Left colon (tissue), 2 donors: ENCODE data around the gene TRIM64C. TPM values are rescaled to one million over a fixed set of nuclear protein-coding genes. Genes with fewer than 3 reads are reported as not detected.
"Not testable (repeated sequence)": the region's sequence is repeated elsewhere in the genome, so short reads cannot be mapped to it uniquely, and the experiment has no call there.

ENCODE experiments used
- ATAC-seq: fragments of 200-7000 bp; cut with Tn5 transposase; one replicate; pipeline ENCODE4 v1.9.1; 2020; ENCODE audit warnings: mild to moderate bottlenecking, moderate library complexity
- DNase-seq, 2 donors: peaks; one replicate each; pipeline ENCODE4 v3.0.0-alpha.2; 2020
- intact Hi-C, 2 donors: fragments of 100-400 bp; cut with DNase I in 1 of 2; cut with micrococcal nuclease in 1 of 2; formaldehyde crosslinking; loops; one replicate each; pipeline versions ENCODE4 v1.11.2 to v1.14.0; 2022; cut with DNase I, micrococcal nuclease
- long read RNA-seq: library from polyadenylated mRNA; unstranded; transcript quantifications from one replicate; pipeline ENCODE4 v2.0.0, GENCODE V29; 2021
- total RNA-seq, 2 donors: library from RNA; stranded (reverse); fragmentation: NEBNext Ultra II Directional; extraction: Animal tissue kit (Norgen Biotek cat#: 25700); gene quantifications; one replicate each; pipeline ENCODE4 v1.2.1, GENCODE V29; 2021
- donor health status: DM: no; HTN: no; CAD: no.
- donor health status: DM: yes; HTN: yes; CAD: no.

The TRIM64C gene, protein sequence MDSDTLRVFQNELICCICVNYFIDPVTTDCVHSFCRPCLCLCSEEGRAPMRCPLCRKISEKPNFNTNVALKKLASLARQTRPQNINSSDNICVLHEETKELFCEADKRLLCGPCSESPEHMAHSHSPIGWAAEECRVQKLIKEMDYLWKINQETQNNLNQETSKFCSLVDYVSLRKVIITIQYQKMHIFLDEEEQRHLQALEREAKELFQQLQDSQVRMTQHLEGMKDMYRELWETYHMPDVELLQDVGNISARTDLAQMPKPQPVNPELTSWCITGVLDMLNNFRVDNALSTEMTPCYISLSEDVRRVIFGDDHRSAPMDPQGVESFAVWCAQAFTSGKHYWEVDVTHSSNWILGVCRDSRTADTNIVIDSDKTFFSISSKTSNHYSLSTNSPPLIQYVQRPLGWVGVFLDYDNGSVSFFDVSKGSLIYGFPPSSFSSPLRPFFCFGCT
- not detected for total RNA-seq
- long read RNA-seq: 0 reads

GRCh38 chr11:49059012-49059411 lies at the start of gene TRIM64C:
TSS of gene TRIM64C (minus strand) at chr11:49059112. CDS start at chr11:49059112, 0 bp downstream.
- ATAC-seq, intact Hi-C loops, DNase-seq: not testable (repeated sequence)

- intact Hi-C loops, ATAC-seq, DNase-seq: not testable (repeated sequence)
Observed at GRCh38 chr11:49102356-49102755, 43.4 kb upstream of the TRIM64C start.

GRCh38 chr11:49069897-49070296 lies 11.0 kb upstream of the TRIM64C start:
- DNase-seq, intact Hi-C loops, ATAC-seq: not testable (repeated sequence)

- ATAC-seq, intact Hi-C loops, DNase-seq: not testable (repeated sequence)
Observed at GRCh38 chr11:49049821-49050220, 9.1 kb downstream of the TRIM64C start.

DNA sequence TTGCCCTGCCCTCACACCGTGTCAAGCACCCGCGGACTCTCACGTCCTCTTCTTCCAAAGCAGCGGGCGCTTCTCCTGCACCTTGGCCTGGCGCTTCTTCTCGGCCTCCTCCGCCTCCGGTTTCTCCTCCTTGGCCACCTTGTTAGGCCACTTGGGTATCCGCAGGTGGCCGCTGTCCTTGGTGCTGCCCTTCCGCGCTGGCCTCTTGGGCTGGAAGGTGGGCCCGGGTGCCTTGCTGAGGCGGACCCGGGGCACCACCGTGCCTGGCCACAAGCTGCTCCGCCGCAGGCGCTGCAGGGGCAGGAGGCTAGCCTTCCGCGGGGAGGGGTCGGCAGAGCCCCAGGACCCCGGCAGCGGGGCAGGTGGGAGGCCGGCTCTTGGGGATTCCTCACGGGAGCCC lies 10.7 kb downstream of the TRIM64C start:
- DNase-seq, ATAC-seq, intact Hi-C loops: not testable (repeated sequence)

DNA sequence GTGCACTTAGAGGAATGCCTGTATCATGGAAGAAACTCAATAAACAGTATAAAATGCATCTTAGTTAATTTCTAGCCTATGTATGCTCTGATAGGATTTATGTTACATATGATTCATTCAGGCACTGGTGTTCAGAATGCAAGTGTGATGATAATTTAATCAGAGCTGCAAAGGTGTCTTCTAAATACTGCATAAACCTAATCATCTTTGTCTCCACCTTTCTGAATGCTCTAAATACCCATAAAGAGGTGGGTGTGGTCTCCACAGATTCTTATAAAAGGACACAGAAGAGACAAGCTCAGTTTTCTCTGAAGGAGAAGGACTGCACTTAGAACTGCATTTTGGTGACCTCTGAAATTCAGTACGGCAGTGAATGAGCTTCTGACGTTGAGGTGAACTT lies 30.4 kb downstream of the TRIM64C start, which contains the start of gene TRIM49B:
TRIM49B (plus strand) TSS at position 301 of the 400 bp plus-strand sequence. CDS start 2,777 bp downstream, outside the sequence.
- ATAC-seq, intact Hi-C loops, DNase-seq: not testable (repeated sequence)

Other genes with a start within 250 kb of the TRIM64C start
- not detected for gene TRIM51G, start 75.2 kb downstream of the TRIM64C start, total RNA-seq
- gene TRIM49B, start 30.3 kb downstream of the TRIM64C start, total RNA-seq: not detected
- 1 to 10 TPM in 1 of 2 donors, under 1 TPM in 1; 0.46 to 1.2 TPM for gene FOLH1, start 149.5 kb upstream of the TRIM64C start, total RNA-seq